HG03439 (cell line): ENCODE measurements around the gene KCNC4.

Experiments used
- ATAC-seq: cut with Tn5 transposase; IDR thresholded peaks from one replicate; pipeline ENCODE4 v1.9.1; 2021; ENCODE audit warnings: mild to moderate bottlenecking, moderate library complexity; ENCODE audit not compliant: unreplicated experiment

Gene KCNC4

DNA sequence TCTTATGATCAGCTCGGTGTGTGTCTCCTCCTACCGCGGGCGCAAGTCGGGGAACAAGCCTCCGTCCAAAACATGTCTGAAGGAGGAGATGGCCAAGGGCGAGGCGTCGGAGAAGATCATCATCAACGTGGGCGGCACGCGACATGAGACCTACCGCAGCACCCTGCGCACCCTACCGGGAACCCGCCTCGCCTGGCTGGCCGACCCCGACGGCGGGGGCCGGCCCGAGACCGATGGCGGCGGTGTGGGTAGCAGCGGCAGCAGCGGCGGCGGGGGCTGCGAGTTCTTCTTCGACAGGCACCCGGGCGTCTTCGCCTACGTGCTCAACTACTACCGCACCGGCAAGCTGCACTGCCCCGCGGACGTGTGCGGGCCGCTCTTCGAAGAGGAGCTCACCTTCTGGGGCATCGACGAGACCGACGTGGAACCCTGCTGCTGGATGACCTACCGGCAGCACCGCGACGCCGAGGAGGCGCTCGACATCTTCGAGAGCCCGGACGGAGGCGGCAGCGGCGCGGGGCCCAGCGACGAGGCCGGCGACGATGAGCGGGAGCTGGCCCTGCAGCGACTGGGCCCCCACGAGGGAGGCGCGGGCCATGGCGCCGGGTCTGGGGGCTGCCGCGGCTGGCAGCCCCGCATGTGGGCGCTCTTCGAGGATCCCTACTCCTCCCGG, 1.5 kb downstream of the KCNC4 start:
- ATAC-seq, result no peak

DNA sequence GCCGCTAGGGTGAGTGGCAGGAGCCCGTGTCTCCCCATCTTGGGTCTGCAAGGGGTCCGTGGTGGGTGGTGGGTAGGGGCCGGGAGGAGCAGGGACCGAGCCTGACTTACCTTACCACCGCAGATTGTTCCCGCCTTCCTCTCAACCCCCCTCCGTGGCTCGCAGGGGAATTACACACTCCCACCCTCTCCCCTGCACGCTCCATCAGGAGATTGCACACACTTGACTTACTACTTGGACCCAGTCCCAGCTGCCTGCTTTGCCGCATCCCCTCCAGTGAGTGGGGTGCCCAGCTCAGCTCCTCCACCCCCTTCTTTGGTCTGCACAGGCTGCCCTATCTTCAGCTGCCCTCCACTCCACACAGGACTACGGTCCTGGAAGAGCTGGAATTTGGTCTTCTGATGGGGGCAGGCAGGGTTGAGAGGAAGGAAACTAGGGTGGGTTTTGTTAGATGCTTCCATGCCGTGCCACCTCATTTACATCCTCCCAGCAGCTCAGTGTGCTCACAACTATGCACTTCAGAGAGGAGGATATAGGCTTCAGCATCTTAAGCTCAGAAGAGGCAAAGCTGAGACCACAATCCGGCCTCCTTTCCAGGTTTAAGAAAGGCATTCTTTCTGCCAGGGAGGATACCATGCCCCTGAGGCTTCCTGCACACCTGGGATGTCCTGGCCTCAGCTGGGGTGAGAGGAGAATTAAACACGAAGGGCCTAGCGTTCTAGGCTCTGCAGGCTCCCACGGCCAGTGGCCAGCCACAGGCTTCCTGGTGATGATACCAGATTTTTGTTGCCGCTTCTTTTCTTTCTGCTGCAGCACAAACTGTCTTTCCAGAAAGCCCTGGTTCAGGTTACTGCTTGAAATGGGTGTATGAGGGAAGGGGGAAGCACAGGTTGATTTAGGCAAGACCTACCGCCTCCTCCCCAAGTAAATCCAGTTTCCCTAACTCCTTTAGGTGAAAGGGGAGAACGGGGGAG, 2.3 kb downstream of the KCNC4 start:
- no peak for ATAC-seq

DNA sequence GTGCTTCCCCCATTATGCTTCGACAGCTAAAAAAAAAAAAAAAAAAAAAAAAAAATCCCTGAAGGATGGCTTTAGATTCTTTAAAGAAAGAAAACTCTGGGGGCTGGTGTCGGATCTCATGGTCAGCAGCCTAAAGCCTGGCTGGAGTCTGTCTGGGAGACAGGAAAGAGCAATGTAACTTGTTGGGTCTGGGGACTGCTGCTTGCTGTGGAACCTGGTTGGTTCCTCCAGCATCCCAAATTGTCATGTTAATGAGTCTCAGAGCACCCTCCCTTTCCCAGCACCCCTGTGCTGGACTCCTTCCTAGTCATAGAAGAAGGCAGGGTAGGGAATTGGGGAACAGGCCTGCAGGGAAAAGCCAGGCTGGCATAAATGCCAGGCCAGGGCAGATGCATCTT, 3.0 kb downstream of the KCNC4 start:
- ATAC-seq, result no peak

DNA sequence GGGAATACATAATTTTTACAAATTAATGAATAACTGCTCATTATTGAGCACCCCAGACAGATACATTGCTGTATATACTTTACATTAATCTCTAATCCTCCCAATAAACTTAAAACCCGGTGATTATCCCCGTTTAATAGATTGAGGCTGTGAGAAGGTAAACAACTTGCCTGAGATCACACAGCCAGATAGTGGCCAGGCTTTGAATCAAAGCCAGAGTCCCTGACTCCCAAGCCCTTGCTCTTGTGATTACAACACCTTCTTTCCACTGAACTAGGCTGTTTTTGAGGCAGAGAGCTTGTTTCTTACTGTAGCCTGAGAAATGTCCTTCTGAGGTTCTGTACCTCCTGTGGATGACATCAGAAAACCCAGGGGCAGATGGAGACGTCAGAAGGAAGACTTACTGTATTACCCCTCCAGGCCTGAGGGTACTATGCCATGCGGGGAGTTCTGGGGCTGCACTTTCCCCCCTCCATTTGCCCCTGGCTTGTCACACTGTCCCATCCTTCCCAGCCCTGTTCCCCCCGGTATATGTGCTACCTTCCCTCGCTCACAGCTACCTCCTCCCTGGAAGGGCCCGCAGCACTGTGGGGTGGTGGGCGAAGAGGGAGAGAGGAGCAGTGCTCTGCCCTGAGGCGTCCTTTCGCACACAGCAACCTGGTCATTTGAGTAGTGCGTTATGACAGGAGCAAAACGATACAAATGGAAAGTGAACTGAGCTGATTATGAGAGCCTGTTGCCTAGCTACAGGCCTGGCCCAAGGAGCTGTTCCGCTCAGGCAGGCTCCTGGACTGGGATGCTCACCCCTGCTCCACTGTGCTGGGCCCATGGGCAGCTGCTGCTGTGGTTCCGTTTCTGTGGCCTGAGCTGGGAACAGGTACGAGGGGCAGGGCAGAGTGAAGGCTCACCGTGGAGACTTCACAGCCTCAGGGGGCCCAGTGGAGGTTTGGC, 4.6 kb downstream of the KCNC4 start:
- ATAC-seq, result no peak

DNA sequence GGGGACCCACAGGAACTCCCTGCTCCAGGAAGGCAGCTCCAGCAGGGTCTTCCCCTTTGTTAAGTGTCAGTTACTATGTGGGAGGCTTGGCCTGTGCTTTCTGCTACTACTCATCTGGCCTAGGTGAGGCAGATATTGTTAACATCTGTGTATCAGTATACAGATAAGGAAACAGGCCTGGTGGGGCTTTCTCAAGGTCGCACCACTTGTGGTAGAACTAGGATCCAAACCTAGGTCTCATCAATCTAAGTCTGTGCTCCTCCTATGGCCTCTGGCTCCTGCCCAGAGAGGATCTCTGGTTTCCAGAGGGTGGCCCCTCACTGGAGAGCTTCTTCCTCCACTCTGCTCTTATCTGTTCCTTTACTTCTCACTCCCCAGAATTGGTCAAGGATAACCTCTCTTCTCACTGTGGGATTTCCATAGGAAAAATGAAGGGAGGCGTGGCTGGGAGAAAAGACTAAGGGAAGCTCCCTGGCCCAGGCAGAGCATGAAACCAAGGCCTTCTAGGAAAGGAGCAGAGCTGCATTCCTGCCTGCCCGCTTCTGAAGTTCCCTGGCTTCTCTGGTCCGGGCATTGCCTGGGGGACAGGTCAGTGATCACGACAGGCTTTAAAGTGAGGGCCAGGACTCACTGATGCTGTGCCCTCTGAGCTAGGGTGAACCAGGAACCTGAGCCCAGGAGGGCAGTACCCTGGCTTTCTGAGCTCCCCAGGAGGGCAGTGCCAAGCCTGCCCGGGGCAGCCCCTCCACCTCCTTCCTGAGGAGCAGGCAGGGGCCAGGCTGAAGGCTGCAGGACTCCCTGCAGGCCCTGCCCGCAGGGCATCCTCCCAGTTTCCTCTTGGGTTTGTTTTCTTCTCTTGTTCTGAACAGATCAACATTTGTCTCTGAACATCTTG, 5.8 kb downstream of the KCNC4 start:
- ATAC-seq, result no peak

DNA sequence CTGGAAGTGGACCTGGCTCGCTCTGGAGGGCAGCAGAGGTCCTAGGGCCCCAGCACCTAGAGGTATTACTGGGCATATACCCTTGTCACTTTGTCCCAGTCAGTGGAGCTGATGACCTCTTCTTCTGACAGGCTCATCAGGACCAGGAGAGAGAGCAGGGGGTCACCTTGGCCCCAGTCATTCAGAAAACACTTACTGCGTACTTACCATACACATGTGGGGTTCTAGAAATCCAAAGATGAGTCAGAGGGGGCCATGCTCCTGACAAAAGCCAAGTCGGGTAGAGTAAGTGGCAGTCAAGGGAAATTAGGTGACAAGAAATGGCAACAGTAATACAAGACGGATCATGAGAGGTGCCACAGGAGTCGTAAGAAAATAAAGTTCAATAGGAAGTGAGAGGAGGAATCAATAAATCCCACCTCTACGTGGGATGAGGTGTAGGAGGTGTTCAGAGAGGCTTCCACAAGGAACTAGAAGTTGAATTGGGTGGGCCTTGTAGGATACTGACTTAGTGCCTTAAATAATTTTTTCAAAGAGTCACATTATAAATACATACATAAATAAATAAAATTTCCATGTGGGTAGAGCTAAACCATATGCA, 6.8 kb downstream of the KCNC4 start:
- ATAC-seq, result no peak

DNA sequence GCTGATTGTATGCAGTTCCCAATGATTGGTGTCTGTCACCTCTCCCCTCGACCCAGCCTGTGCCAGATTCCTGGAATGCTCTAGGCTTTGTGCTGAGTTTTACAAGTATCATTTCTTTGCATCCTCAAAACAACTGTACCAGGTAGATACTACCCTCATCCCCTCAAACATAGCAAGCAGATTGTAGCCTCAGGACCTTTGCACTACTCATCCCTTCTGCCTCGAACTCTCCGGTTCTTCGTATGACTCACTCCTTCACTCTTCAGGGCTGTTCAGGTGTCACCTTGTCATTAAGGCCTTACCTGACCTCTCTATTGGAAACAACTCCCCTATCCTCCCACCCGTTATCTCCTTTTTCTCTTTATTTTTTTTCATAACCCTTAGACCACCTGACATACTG, 8.0 kb downstream of the KCNC4 start:
- ATAC-seq, result no peak

DNA sequence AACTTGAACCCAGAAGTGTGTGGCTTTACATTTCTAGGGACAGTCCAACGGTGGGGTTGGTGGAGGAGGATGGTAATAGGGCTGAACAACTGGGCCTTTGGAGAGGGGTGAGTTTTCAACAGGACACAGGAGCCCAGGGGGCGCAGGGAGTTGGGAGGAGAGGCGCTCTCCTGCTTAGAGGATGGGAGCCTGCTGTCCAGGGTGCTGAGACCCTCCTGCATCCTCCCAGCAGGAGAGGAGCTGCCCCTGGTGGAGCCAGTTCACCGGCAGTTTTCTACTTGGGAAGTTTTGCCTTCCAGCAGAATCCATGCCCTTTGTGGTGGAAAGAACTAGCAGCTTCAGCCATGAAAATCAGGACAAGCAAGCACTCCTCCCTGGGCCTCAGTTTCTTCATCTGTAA, 8.6 kb downstream of the KCNC4 start:
- no peak for ATAC-seq

DNA sequence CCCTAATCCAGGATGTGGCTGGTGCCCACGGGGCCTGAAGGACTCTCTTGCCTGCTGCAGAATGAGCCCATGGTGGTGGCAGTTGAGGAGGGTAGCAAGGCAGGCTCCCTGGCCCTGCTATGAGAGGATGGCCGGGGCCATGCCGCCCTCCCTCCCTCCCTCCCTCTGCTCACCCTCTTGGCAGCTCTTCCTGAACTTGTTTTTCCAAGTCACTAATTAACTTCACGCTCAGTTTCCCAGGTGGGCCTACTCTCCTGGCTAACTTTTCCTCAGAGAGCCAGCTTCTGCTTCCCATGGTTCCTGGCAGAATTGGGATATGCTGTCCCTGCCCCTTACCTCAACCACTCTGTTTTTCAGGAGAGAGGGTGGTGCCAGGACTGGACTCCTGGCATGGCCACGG, 10.2 kb downstream of the KCNC4 start:
- no peak for ATAC-seq

DNA sequence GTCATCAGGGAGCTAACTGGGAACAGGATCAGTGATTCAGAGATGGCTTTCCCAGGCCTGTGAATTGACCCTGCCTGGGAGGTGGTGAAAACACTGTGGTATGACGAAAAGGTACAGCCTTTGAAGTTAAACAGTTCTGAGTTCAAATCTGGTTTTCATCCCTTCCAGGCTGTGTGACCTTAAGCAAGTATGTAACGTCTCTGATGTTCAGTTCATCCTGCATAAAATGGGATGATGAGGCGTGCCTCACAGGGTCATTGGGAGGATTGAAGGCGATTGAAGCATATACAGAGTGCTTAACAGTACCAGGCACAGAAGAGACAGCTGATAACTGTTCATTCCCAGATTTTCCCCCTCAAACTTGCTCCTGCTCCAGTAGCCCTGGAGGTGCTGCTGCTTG, 11.0 kb downstream of the KCNC4 start:
- ATAC-seq, result no peak

DNA sequence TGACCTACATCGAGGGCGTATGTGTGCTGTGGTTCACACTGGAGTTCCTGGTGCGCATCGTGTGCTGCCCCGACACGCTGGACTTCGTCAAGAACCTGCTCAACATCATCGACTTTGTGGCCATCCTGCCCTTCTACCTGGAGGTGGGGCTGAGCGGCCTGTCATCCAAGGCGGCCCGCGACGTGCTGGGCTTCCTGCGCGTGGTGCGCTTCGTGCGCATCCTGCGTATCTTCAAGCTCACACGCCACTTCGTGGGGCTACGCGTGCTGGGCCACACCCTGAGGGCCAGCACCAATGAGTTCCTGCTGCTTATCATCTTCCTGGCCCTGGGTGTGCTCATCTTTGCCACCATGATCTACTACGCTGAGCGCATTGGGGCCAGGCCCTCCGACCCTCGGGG, 13.0 kb downstream of the KCNC4 start:
- ATAC-seq, result no peak

DNA sequence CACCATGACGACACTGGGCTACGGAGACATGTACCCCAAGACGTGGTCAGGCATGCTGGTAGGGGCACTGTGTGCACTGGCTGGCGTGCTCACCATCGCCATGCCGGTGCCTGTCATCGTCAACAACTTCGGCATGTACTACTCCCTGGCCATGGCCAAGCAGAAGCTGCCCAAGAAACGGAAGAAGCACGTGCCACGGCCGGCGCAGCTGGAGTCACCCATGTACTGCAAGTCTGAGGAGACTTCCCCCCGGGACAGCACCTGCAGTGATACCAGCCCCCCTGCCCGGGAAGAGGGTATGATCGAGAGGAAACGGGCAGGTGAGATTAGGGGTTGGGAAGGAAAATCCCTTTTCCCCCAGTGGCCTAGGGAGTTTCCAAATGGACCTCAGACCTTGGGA, 13.5 kb downstream of the KCNC4 start:
- ATAC-seq, result no peak

DNA sequence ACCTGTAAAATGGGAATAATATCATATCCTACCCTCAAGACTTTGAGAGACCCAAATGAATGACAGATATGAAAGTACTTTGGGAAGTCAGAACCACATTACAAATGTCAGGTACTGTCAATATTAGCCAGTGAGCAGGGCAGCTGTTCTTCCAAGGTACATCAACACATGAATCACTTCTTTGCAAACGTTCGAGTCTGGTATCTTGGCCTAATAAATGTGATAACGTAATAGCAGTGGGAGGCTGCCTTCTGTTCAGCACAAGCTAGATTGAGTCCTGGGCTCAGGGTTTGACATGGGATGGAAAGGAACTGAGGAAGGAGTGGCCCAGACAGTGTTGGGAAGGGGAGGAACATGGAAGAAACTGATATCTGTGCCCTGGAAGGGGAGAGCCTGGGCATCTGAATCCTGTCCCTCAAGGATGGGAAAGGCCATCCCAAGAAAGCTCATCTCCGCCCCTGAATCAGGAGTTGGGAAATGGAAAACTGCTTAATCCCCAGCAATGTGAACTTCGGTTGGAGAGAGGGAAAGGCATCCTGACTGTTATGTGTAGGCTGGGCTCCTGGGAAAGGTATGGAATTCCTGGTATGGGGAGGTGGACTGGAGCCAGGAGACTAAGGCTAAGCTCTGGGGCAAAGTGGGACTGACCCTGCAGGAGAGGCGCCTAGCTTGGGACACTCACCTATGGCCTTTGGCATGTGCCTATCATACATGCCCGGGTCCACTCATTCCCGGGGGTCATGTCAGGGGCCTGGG, 14.3 kb downstream of the KCNC4 start:
- no peak for ATAC-seq

DNA sequence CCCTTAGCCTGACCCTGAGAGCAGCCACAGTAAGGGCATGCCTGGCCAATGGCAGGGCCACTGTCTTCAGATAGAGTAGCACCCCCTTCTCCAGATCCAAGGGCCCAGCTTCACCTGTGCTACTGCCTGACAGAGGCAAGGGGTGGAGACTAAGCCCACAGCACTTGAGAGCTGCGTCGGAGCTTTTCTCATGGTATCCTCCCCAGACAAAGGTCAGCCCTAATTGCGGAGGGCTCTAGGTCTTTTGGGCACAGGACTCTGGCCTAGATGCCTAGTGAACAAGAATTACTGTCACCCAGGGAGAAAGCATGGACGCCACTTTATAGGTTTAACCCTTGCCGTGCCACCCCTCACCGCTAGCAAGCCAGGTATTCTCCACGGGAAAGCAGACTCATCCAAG, 15.1 kb downstream of the KCNC4 start:
- no peak for ATAC-seq

DNA sequence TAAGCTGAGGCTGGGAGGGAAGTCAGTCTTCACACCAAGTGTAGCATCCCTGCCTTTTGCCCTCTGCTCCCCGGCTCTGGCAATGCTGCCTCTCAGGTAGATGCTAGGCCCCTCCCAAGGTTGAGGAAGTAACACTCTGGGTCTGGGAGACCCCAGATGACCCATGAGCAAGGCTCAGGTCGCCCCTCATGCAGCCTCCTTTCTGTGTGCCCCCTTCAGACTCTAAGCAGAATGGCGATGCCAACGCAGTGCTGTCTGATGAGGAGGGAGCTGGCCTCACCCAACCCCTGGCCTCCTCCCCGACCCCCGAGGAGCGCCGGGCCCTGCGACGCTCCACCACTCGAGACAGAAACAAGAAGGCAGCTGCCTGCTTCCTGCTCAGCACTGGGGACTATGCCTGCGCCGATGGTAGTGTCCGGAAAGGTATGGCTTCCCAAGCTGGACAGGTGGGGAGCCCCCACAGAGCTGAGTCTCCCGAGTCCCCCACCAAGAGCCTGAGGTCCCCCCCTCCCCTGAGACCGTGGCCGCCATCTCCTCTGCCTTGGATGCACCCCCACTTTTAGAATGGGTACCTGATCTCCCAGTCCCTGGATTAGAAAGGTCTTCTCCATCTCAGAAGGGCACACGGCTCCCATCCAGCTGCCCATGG, 15.8 kb downstream of the KCNC4 start:
- ATAC-seq, result no peak

DNA sequence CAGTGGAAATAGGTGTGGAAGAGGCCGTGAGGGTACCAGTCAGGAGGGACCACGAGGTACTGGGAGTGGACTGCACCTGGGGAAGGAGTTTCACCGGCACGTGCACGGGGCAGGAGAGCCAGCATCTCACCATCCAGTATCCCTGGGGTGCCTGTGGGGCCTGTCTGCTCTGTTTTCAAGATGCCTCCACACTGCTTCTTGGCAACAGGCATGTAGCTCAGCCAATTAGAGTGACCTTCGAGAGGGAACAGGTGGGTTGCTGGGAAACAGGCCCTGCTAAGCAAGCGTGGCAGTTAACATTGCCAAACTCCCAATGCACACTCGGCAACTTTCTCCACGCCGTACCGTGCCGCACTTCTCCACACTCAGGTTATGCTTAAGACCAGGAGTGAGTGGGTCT, 17.7 kb downstream of the KCNC4 start:
- no peak for ATAC-seq

DNA sequence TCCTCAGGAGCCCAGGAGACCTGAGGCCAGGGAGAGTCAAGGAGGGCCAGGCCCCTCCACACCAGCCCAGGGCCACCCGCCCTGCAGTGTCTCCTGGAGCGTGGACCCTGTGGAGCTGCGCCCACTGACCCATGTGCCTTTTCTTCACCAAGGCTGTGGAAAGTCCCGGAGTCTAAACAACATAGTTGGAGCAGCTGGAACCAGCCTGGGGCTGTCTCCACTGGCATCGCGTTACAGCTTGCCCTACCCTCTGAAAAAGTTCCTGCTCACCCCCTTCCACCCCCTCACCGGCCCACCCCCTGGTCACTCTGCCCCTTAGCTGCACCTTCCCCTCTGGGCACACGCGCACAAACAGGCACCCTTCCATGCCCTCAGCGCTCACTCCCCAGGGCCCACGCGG, 18.3 kb downstream of the KCNC4 start:
- ATAC-seq, result no peak

DNA sequence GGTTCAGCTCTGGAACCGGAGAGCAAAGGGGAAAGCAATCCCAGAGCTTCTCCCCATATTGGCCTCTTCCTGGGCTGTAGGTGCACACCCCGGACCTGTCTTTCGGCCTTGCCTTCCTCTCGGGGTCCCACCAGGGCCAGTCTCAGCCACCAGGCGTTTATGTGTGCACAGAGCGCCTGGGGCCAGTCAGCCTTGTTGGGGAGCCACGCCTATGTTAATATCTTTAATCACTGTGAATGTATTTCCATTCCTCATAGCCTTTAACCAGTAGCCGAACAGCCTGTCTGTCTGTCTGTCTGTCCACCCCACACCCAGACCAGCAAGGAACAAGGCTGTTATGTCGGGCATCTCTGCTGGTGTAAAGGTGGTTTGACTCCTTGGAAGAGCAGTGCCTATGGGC, 18.8 kb downstream of the KCNC4 start:
- no peak for ATAC-seq
